Caco-2 (cell line): ENCODE measurements around the gene TP53I13. TPM values are rescaled to one million over a fixed set of nuclear protein-coding genes. Genes with fewer than 3 reads are reported as not detected.

Source experiments
- BruUV-seq: library from RNA; stranded (reverse); fragments of 400-500 nt; replicated peaks from 2 replicates; lab custom pipeline; 2021; lab: Mats Ljungman, UMichigan
- CTCF ChIA-PET: fragments of 300-600 bp; sonication (Branson Sonifier 250); formaldehyde crosslinking; loops from one replicate; lab custom pipeline; 2022; ENCODE audit warnings: antibody characterized with exemption; lab: Charles Lee
- POLR2A ChIA-PET: fragments of 300-600 bp; sonication (Branson Sonifier 250); formaldehyde crosslinking; loops from one replicate; lab custom pipeline; 2022; ENCODE audit warnings: antibody characterized with exemption; lab: Charles Lee
- DNase-seq, 2 experiments: peaks; one replicate each; pipeline versions ENCODE4 v3.0.0 to v3.0.0-alpha.2; 2020 to 2022
- H3K27me3 ChIP-seq: replicated peaks from 2 replicates; pipeline ENCODE4 v1.6.0; 2011; ENCODE audit warnings: low read length; ENCODE audit not compliant: control insufficient read depth, insufficient read depth
- H3K36me3 ChIP-seq: 2 replicates; pipeline ENCODE4 v1.5.1; 2011; ENCODE audit warnings: low read length; ENCODE audit not compliant: control insufficient read depth, insufficient read depth
- H3K4me1 ChIP-seq: fragments of 250-450 bp; sonication (Bioruptor Pico); 2 replicates; pipeline ENCODE4 v1.5.1; 2020; ENCODE audit warnings: mild to moderate bottlenecking
- H3K4me3 ChIP-seq: 2 replicates; pipeline ENCODE4 v1.5.1; 2011; ENCODE audit warnings: low read depth, mild to moderate bottlenecking, control low read depth, low read length
- H3K9me3 ChIP-seq: fragments of 250-450 bp; sonication (Bioruptor Pico); 2 replicates; pipeline ENCODE4 v1.5.1; 2020; ENCODE audit warnings: mild to moderate bottlenecking, moderate library complexity
- H3K27ac Mint-ChIP-seq: one replicate; pipeline ENCODE4 v1.8.0; 2022; ENCODE audit warnings: mixed read lengths; ENCODE audit not compliant: unreplicated experiment
- H3K27me3 Mint-ChIP-seq: one replicate; pipeline ENCODE4 v1.8.0; 2022; ENCODE audit warnings: mixed read lengths; ENCODE audit not compliant: insufficient read depth, unreplicated experiment
- H3K36me3 Mint-ChIP-seq: one replicate; pipeline ENCODE4 v1.8.0; 2022; ENCODE audit warnings: mild to moderate bottlenecking, mixed read lengths; ENCODE audit not compliant: insufficient read depth, unreplicated experiment
- H3K4me1 Mint-ChIP-seq: one replicate; pipeline ENCODE4 v1.8.0; 2022; ENCODE audit warnings: low read depth, mixed read lengths; ENCODE audit not compliant: unreplicated experiment
- H3K4me3 Mint-ChIP-seq: one replicate; pipeline ENCODE4 v1.8.0; 2022; ENCODE audit warnings: mild to moderate bottlenecking, moderate library complexity, mixed read lengths; ENCODE audit not compliant: unreplicated experiment
- H3K9me3 Mint-ChIP-seq: one replicate; pipeline ENCODE4 v1.8.0; 2022; ENCODE audit warnings: mixed read lengths; ENCODE audit not compliant: unreplicated experiment
- CTCF ChIP-seq, 2 experiments: fragments of 200-600 bp in 1 of 2; IDR thresholded peaks; 1 replicate in 1 of 2; 2 replicates in 1 of 2; pipeline versions ENCODE4 v1.5.1 to v1.8.0; 2011 to 2022; ENCODE audit warnings: antibody characterized with exemption in 1 of 2, control low read depth in 1 of 2, inconsistent platforms in 1 of 2, low read depth in 1 of 2, low read length in 1 of 2, mild to moderate bottlenecking in 1 of 2, moderate library complexity in 1 of 2; ENCODE audit not compliant: insufficient read depth in 1 of 2, severe bottlenecking in 1 of 2, unreplicated experiment in 1 of 2
- intact Hi-C: fragments of 100-400 bp; cut with micrococcal nuclease; formaldehyde crosslinking; loops from one replicate; pipeline ENCODE4 v1.10.0; 2022; ENCODE audit not compliant: unreplicated experiment
- total RNA-seq: library from RNA; stranded (reverse); gene quantifications from 2 replicates; pipeline ENCODE4 v1.2.3, GENCODE V29; 2022

The TP53I13 gene
- total RNA-seq, 1 experiment from 2014 or later: 49.2 TPM

GRCh38 chr17:29576214-29577000, 7.9 kb downstream of the TP53I13 start:
- ChIA-PET CTCF (interaction anchor here (0.7 to 2.3 kb wide), 3 partner anchors 14 to 16 kb away, joined by 3 to 6 read pairs (median 3); partner anchors contain the start of gene ANKRD13B), POLR2A (no interaction called here)
- no peaks in the 10 kb centered on the region for H3K9me3 ChIP-seq
- Mint-ChIP-seq H3K9me3 (no peaks in the 10 kb centered on the region), H3K27me3 (no peaks in the 10 kb centered on the region), H3K27ac (no peak overlapping the region), H3K4me3 (no peak overlapping the region), H3K4me1 (no peaks in the 10 kb centered on the region), H3K36me3 (peaks cover 31% of the 10 kb centered on the region)
- peaks cover 10% of the 10 kb centered on the region for H3K4me1 ChIP-seq
- TSS peak; percentile 18 for BruUV-seq
- H3K4me3 ChIP-seq: no peak overlapping the region
- no peaks in the 10 kb centered on the region for H3K27me3 ChIP-seq
- TF ChIP-seq CTCF (IDR thresholded peaks at IDR 0.05; ENCODE audit: insufficient read depth in 1 of 2, low read depth in 1 of 2, low read length in 1 of 2, severe bottlenecking in 1 of 2, unreplicated experiment in 1 of 2): no peak
- H3K36me3 ChIP-seq: peaks cover 1% of the 10 kb centered on the region
- intact Hi-C loops: no loop called here
- DNase-seq: no peak

- Mint-ChIP-seq H3K27ac (no peak overlapping the region), H3K9me3 (no peaks in the 10 kb centered on the region), H3K4me3 (no peak overlapping the region), H3K27me3 (no peaks in the 10 kb centered on the region), H3K36me3 (peaks cover 31% of the 10 kb centered on the region), H3K4me1 (no peaks in the 10 kb centered on the region)
- Histone ChIP-seq H3K27me3 (no peaks in the 10 kb centered on the region), H3K4me3 (no peak overlapping the region), H3K36me3 (peaks cover 1% of the 10 kb centered on the region), H3K9me3 (no peaks in the 10 kb centered on the region), H3K4me1 (peaks cover 10% of the 10 kb centered on the region)
- DNase-seq: no peak
- no TSS peak for BruUV-seq
- ChIA-PET CTCF (interaction anchor here (0.8 to 2.3 kb wide), 2 partner anchors 14 to 15 kb away, joined by 3 to 6 read pairs; no protein-coding TSS in a partner anchor), POLR2A (no interaction called here)
- intact Hi-C loops: no loop called here
- no peak for TF ChIP-seq CTCF (IDR thresholded peaks at IDR 0.05; ENCODE audit: insufficient read depth in 1 of 2, low read depth in 1 of 2, low read length in 1 of 2, severe bottlenecking in 1 of 2, unreplicated experiment in 1 of 2)
These were observed 8.5 kb downstream of the TP53I13 start for GRCh38 chr17:29577001-29577370.

- H3K4me3 Mint-ChIP-seq: no peak overlapping the region
- H3K36me3 Mint-ChIP-seq: peaks cover 31% of the 10 kb centered on the region
- H3K27me3 ChIP-seq: no peaks in the 10 kb centered on the region
- no peaks in the 10 kb centered on the region for H3K27me3 Mint-ChIP-seq
- TF ChIP-seq CTCF (IDR thresholded peaks at IDR 0.05; ENCODE audit: insufficient read depth in 1 of 2, low read depth in 1 of 2, low read length in 1 of 2, severe bottlenecking in 1 of 2, unreplicated experiment in 1 of 2): no peak
- H3K27ac Mint-ChIP-seq: no peak overlapping the region
- peaks cover 10% of the 10 kb centered on the region for H3K4me1 ChIP-seq
- DNase-seq: no peak
- BruUV-seq: no TSS peak
- H3K9me3 Mint-ChIP-seq: no peaks in the 10 kb centered on the region
- no peak overlapping the region for H3K4me3 ChIP-seq
- intact Hi-C loops: no loop called here
- no peaks in the 10 kb centered on the region for H3K4me1 Mint-ChIP-seq
- ChIA-PET POLR2A (no interaction called here), CTCF (interaction anchor here (0.8 to 2.3 kb wide), 2 partner anchors 13 to 14 kb away, joined by 3 to 6 read pairs; no protein-coding TSS in a partner anchor)
- peaks cover 3% of the 10 kb centered on the region for H3K36me3 ChIP-seq
- H3K9me3 ChIP-seq: no peaks in the 10 kb centered on the region
These were observed 9.1 kb downstream of the TP53I13 start for GRCh38 chr17:29577385-29578211.
